ENCODE measurements around the gene EZH2. TPM values are rescaled to one million over a fixed set of nuclear protein-coding genes. Genes with fewer than 3 reads are reported as not detected.
A peak's percentile ranks its signal among the peaks of the same experiment; 100 is the strongest.

EZH2 gene
- total RNA-seq (2014; rRNA removed; shearing (Covaris generic)): 42.4 and 52.6 TPM in 2 replicates

DNA sequence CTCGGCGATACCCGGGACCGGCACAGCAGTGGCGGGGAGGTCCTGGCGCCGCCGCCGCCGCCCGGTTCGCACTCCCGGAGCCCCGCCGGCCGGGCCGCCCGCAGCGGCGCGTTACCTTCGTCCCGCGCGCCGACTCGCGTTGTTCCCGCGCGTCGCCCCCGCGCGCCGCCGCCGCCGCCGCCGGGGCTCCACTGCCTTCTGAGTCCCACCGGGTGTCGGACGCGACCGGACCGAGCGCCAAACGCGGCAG lies at the start of gene EZH2:
TSS of gene EZH2 (minus strand) at position 243 of the 250 bp plus-strand sequence. CDS start 36,993 bp downstream, outside the sequence.
- no peaks in the 10 kb centered on the region for H3K27me3 ChIP-seq (replicated peaks)
- H3K4me3 ChIP-seq: peak within 1 kb of the TSS; percentile 95
- no peak for DNase-seq (ENCODE audit: low read depth in 1 of 2, low spot score in 2 of 2)
- H3K4me1 ChIP-seq (replicated peaks): peaks cover 16% of the 10 kb centered on the region
- H3K9me3 ChIP-seq (replicated peaks): no peaks in the 10 kb centered on the region
- H3K36me3 ChIP-seq: peaks cover 19% of the 10 kb centered on the region
- peak within 1 kb of the TSS; percentile 100 for H3K27ac ChIP-seq

DNA sequence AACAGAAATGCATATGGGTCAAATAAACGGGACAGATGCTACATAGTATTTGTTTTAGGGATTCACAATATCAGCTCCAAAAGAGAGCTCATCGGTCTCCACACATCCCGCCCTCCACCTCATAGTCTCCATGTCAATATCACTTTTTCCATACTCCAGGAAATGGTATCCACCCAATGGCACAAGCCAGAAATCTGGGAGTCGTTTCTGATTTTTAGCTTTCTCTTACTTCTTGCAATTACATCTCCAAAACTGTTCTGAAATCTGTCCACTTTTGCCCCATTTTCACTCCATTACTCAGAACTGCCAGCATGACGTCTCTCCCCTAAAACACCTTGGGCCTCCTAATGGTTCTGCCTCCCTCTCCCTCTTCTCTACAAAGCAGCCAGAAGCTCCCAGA lies 47.4 kb upstream of the EZH2 start:
- Histone ChIP-seq H3K27ac (no peak overlapping the region), H3K4me3 (no peak overlapping the region), H3K4me1 (replicated peaks) (no peaks in the 10 kb centered on the region), H3K36me3 (no peaks in the 10 kb centered on the region), H3K27me3 (replicated peaks) (no peaks in the 10 kb centered on the region), H3K9me3 (replicated peaks) (no peaks in the 10 kb centered on the region)
- no peak for DNase-seq (ENCODE audit: low read depth in 1 of 2, low spot score in 2 of 2)

DNA sequence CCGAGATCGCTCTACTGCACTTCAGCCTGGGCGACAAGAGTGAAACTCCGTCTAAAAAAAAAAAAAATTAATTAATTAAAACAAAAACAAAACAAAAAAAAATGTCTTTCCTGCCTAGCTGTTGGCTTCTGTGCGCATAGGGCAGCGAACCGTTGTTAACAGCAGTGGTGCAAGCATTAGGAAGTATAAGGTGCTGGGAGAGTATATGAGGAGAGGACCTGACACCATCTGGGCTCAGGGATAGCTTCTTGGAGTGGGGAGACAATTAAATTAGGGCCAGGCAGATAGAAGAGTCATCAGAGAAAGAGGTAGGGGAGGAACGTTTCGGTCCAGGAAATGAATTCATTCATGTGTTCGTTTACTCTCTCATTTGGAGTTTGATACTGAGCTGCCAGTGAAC lies 46.2 kb upstream of the EZH2 start:
- Histone ChIP-seq H3K4me1 (replicated peaks) (no peaks in the 10 kb centered on the region), H3K36me3 (no peaks in the 10 kb centered on the region), H3K27me3 (replicated peaks) (no peaks in the 10 kb centered on the region), H3K9me3 (replicated peaks) (no peaks in the 10 kb centered on the region), H3K27ac (no peak overlapping the region), H3K4me3 (no peak overlapping the region)
- no peak for DNase-seq (ENCODE audit: low read depth in 1 of 2, low spot score in 2 of 2)

DNA sequence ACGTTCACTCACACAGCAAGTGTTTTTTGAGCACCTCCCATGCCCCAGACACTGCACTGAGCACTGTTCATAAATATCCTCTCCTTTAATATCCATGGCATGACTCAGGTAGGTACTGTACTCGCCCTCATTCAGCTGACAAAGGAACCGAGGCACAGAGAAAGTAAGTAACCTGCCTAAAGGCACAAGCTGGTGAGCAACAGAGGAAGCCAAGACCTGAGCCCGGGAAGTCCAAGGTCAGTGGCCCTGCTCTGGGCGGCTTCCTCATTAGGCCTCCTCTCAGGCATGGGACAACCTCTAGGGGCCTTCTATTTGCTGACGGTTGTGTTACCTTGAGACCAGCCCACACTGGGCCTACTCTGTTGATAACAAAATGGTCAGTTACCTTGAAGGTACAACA lies 45.1 kb upstream of the EZH2 start:
- Histone ChIP-seq H3K4me3 (no peak overlapping the region), H3K36me3 (no peaks in the 10 kb centered on the region), H3K4me1 (replicated peaks) (no peaks in the 10 kb centered on the region), H3K27me3 (replicated peaks) (no peaks in the 10 kb centered on the region), H3K27ac (no peak overlapping the region), H3K9me3 (replicated peaks) (no peaks in the 10 kb centered on the region)
- no peak for DNase-seq (ENCODE audit: low read depth in 1 of 2, low spot score in 2 of 2)

DNA sequence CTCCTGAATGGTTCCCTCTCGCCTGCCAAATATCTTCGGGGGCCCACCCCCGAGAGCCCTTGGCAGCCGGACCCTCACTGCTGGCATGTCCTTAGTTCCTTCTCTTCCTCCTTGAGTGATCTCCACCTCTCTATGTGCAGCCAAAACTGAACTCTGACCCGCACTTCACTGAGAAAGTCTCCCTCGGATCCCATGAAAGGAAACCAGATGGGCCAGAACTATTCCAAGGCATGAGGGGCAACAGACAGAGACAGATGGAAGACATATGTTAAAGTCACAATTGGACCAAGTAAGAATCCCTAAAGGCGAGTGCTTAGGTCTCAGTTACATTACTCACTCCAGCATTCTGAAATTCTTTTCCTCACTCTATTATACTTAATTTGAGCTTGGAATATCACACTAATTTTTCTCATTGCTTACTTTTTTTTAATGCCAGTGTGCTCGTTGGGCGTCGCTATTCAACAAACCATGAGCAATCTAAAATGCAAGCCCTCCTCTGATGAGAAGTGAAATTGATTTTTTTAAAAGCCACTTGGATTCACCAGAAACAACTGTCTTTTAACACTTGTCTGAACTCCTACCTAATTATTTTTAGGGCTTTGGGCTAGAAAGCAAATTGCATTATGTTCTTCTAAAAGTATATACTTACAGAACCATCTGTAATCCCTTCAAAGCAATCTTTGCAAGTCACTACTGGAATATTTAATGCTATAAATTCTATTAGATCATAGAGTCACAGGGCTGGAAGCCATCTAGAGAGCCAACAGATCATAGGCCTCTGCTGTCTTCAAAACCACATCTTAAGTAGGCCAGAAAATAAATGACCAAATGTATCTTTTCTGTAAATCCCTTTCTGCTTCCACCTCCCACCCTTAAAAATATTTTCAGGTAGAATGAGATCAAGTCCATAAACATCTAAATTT lies 43.3 kb upstream of the EZH2 start:
- H3K9me3 ChIP-seq (replicated peaks): no peaks in the 10 kb centered on the region
- H3K4me3 ChIP-seq: no peak overlapping the region
- no peak for DNase-seq (ENCODE audit: low read depth in 1 of 2, low spot score in 2 of 2)
- H3K27me3 ChIP-seq (replicated peaks): no peaks in the 10 kb centered on the region
- no peaks in the 10 kb centered on the region for H3K36me3 ChIP-seq
- no peak overlapping the region for H3K27ac ChIP-seq
- no peaks in the 10 kb centered on the region for H3K4me1 ChIP-seq (replicated peaks)

DNA sequence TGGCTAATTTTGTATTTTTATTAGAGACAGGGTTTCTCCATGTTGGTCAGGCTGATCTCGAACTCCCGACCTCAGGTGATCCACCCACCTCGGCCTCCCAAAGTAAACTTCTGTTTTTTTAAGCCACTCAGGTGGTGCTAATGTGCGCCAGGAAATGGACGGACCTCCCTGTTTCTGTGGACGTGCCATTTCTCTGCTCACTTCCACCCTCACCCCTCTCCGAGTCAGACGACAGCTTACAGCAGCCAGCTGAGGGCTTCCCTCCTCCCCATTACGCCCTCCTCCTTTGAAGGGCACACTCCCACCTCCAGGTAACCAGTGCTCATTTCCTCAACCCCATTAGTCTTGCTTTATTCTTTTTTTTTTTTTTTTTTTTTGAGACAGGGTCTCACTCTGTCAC lies 41.7 kb upstream of the EZH2 start:
- Histone ChIP-seq H3K4me1 (replicated peaks) (no peaks in the 10 kb centered on the region), H3K27ac (no peak overlapping the region), H3K27me3 (replicated peaks) (no peaks in the 10 kb centered on the region), H3K9me3 (replicated peaks) (no peaks in the 10 kb centered on the region), H3K36me3 (no peaks in the 10 kb centered on the region), H3K4me3 (no peak overlapping the region)
- no peak for DNase-seq (ENCODE audit: low read depth in 1 of 2, low spot score in 2 of 2)

DNA sequence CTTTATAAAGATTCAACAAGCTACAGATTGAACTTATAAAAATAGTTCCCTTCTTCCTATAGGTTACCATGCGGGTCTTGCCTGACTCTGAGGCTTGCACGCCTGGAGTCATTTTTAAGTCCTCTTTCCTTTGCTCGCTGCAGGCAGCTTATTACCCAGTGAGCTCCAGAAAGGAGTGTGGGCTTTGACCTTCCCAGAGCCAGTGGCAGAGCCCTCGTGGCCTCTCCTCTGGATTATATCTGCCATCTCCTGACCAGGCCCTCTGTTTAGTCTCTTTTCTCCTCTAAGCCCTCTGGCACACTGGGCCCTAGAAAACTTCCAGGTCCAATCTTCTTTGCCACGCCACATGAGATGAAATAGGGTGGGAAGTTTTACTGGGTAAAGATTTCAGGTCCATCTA lies 39.9 kb upstream of the EZH2 start:
- Histone ChIP-seq H3K27ac (no peak overlapping the region), H3K27me3 (replicated peaks) (no peaks in the 10 kb centered on the region), H3K4me1 (replicated peaks) (no peaks in the 10 kb centered on the region), H3K9me3 (replicated peaks) (no peaks in the 10 kb centered on the region), H3K4me3 (no peak overlapping the region), H3K36me3 (no peaks in the 10 kb centered on the region)
- DNase-seq (ENCODE audit: low read depth in 1 of 2, low spot score in 2 of 2): no peak

DNA sequence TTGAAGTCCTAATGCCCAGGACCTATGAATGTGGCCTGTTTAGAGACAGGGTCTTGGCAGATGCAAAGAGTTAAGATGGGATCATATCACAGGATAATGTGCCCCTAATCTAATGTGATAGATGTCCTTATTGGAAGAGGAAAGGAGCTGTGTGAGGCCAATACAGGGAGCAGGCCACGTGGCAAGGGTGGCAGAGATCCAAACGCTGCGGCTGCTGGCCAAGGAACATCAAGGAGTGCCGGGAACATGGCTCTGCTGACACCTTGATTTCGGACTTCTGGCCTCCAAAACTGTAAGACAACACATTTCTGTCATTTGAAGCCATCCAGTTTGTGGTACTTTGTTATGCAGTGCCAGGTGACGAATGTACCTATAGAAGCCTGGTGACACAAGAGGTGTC lies 37.7 kb upstream of the EZH2 start:
- Histone ChIP-seq H3K4me3 (no peak overlapping the region), H3K36me3 (no peaks in the 10 kb centered on the region), H3K27ac (no peak overlapping the region), H3K4me1 (replicated peaks) (no peaks in the 10 kb centered on the region), H3K27me3 (replicated peaks) (no peaks in the 10 kb centered on the region), H3K9me3 (replicated peaks) (no peaks in the 10 kb centered on the region)
- no peak for DNase-seq (ENCODE audit: low read depth in 1 of 2, low spot score in 2 of 2)

DNA sequence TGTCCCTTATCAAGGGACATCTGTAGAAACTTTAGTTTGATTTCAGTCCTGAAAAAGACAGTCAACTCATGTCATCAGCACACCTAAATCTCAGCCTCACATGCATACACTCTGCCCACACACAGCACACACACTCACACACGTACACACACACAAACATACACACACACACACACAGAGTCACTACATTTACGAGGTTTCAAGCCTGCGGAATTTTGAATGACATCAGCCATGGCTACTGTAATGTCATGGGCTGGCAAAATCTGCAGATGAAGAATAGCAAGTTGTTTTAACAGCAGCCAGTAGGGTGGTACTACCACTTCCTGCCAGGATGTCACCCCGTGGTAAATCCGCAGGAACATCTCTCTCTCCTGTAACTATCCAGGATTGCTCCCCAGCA lies 37.1 kb upstream of the EZH2 start:
- Histone ChIP-seq H3K4me3 (no peak overlapping the region), H3K9me3 (replicated peaks) (no peaks in the 10 kb centered on the region), H3K4me1 (replicated peaks) (no peaks in the 10 kb centered on the region), H3K27me3 (replicated peaks) (no peaks in the 10 kb centered on the region), H3K36me3 (no peaks in the 10 kb centered on the region), H3K27ac (no peak overlapping the region)
- no peak for DNase-seq (ENCODE audit: low read depth in 1 of 2, low spot score in 2 of 2)

DNA sequence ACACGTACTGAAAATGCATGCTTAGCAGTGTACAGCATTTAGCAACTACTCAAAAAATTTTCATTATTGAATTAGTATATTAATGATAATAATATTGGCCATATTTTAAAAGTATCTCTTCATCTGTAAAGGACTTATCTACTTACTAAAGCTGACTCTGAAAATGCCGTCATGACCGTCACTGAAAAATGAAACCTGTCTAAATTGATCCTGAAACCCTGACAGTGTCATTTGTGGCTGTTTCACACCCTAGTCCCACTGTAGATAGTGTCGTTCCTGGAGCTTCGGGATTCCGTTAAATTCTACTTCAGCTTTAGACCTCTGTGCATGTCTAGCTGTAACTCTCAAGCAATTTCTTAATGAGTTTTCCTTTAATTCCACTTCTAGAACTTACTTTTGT lies 35.8 kb upstream of the EZH2 start:
- Histone ChIP-seq H3K27me3 (replicated peaks) (no peaks in the 10 kb centered on the region), H3K9me3 (replicated peaks) (no peaks in the 10 kb centered on the region), H3K27ac (no peak overlapping the region), H3K36me3 (no peaks in the 10 kb centered on the region), H3K4me3 (no peak overlapping the region), H3K4me1 (replicated peaks) (no peaks in the 10 kb centered on the region)
- DNase-seq (ENCODE audit: low read depth in 1 of 2, low spot score in 2 of 2): no peak

DNA sequence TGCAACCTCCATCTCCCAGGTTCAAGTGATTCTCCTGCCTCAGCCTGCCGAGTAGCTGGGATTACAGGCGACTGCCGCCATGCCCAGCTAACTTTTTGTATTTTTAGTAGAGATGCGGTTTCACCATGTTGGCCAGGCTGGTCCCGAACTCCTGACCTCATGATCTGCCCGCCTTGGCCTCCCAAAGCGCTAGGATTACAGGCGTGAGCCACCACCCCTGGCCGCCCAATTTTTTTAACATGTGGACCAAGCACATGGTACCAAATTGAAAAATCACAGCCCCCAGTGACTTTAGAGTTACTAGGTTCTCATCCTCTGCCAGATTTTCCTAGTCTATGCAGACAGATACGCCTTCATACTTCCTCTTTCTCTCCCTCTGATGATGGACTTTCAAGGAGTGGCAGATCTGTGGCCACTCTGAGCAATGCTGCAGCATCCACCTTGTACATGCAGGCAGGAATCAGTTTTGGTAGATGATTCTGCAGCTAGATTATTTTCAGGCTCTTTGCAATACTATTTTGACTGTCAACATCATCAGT lies 34.0 kb upstream of the EZH2 start:
- H3K36me3 ChIP-seq: no peaks in the 10 kb centered on the region
- no peaks in the 10 kb centered on the region for H3K9me3 ChIP-seq (replicated peaks)
- H3K27ac ChIP-seq: no peak overlapping the region
- H3K4me3 ChIP-seq: no peak overlapping the region
- DNase-seq (ENCODE audit: low read depth in 1 of 2, low spot score in 2 of 2): no peak
- no peaks in the 10 kb centered on the region for H3K4me1 ChIP-seq (replicated peaks)
- no peaks in the 10 kb centered on the region for H3K27me3 ChIP-seq (replicated peaks)

DNA sequence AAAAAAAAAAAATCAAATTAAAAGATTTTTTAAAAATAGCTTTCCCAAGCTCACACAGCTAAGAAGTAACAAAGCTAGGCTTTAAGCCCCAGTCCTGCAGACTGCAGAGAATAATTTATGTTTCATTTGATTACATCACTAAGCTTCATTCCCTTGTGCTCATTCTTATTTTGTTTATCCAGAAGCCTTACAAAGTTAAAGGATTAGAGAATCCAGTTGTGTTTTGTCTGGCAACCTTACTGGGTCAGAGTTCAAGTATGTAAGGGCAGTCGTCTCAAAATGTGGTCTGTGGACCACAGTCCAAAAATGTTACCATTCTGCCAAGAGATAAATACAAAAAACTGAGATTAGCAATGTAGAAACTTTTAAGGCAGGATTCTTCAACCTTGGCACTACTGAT lies 32.1 kb upstream of the EZH2 start:
- Histone ChIP-seq H3K27ac (no peak overlapping the region), H3K4me1 (replicated peaks) (no peaks in the 10 kb centered on the region), H3K36me3 (no peaks in the 10 kb centered on the region), H3K27me3 (replicated peaks) (no peaks in the 10 kb centered on the region), H3K4me3 (no peak overlapping the region), H3K9me3 (replicated peaks) (no peaks in the 10 kb centered on the region)
- no peak for DNase-seq (ENCODE audit: low read depth in 1 of 2, low spot score in 2 of 2)

DNA sequence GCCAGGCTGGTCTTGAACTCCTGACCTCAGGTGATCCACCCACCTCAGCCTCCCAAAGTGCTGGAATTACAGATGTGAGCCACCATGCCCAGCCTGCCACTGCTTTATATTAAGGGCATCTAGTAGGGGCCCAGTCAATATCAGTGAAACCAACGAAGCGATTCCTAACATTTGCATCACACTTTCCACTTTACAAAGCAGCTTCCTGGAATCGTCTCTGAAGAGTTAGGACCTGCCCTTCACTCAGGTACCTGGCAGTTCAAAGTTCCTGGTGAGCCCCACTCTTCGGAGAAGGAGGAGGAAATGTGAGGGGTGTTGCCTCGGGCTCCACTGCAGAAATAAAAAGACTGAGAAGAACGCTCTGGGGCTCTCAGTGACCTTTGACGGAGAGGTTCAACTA lies 31.1 kb upstream of the EZH2 start:
- Histone ChIP-seq H3K27ac (no peak overlapping the region), H3K36me3 (no peaks in the 10 kb centered on the region), H3K9me3 (replicated peaks) (no peaks in the 10 kb centered on the region), H3K4me3 (no peak overlapping the region), H3K4me1 (replicated peaks) (no peaks in the 10 kb centered on the region), H3K27me3 (replicated peaks) (no peaks in the 10 kb centered on the region)
- DNase-seq (ENCODE audit: low read depth in 1 of 2, low spot score in 2 of 2): no peak

DNA sequence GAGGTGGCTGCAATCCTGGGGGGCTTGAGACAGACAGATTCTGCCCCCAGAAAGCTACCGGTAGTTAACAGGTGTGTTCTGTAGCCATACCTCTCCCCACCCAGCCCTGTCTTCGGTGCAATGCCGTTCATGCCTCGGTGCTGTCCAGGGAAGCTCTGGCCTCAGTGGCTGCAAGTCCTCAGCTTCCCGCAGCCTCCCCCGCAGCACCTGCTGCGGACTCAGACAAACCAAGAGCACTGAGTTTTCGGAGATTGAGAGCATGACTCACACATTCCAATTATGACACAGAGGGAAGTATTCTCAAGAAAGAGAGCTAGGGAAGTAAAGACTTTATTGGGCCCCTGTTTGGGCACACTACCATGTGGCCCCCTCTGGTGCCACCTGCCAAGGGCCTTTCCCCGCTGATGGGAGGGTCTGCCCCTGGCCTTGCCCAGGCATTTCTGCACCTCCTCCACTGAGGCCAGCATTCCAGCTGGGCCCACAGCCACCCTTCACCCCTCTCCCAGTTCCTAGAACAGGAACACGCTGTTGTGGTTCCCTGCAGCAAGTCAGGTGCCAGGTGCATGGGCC lies 30.2 kb upstream of the EZH2 start:
- Histone ChIP-seq H3K27ac (no peak overlapping the region), H3K27me3 (replicated peaks) (no peaks in the 10 kb centered on the region; the same call in 1 of the 2 replicates), H3K36me3 (no peaks in the 10 kb centered on the region), H3K4me1 (replicated peaks) (no peaks in the 10 kb centered on the region), H3K4me3 (no peak overlapping the region), H3K9me3 (replicated peaks) (no peaks in the 10 kb centered on the region)
- DNase-seq (ENCODE audit: low read depth in 1 of 2, low spot score in 2 of 2): peak in 1 of 2 experiments; percentile 13
